ENCODE data around the gene ZYG11B. TPM values are rescaled to one million over a fixed set of nuclear protein-coding genes. Genes with fewer than 3 reads are reported as not detected.

The ZYG11B gene
- total and polyA plus RNA-seq, 12 donors = 9.1 to 84.3 (median 63.6) TPM

DNA sequence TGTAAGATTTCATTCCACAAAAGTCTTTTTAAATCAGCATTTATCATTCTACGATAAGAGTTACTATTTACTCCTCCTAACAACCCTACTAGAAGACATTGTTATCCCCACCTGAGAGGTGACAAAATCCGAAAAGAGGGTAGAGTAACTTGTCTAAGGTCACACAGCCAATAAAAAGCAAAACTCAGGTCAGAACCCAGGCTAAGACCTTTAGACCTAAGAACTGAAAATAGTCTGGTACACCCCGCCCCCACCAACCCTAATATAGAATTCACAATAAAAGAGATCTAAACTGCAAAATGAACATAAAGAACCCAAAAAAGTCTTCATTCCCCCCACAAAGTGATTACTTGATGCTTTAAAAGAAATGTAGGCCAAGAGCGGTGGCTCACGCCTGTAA lies 46.8 kb upstream of the ZYG11B start:
- TF ChIP-seq, protein P1, sequence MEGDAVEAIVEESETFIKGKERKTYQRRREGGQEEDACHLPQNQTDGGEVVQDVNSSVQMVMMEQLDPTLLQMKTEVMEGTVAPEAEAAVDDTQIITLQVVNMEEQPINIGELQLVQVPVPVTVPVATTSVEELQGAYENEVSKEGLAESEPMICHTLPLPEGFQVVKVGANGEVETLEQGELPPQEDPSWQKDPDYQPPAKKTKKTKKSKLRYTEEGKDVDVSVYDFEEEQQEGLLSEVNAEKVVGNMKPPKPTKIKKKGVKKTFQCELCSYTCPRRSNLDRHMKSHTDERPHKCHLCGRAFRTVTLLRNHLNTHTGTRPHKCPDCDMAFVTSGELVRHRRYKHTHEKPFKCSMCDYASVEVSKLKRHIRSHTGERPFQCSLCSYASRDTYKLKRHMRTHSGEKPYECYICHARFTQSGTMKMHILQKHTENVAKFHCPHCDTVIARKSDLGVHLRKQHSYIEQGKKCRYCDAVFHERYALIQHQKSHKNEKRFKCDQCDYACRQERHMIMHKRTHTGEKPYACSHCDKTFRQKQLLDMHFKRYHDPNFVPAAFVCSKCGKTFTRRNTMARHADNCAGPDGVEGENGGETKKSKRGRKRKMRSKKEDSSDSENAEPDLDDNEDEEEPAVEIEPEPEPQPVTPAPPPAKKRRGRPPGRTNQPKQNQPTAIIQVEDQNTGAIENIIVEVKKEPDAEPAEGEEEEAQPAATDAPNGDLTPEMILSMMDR (IDR thresholded peaks at IDR 0.05) = no peak
- no peak for ATAC-seq
- H3K9me3 ChIP-seq = no peaks in the 10 kb centered on the region
- H3K36me3 ChIP-seq = no peaks in the 10 kb centered on the region
- intact Hi-C loops (cut with DNase I) = loop anchor here in 1 of 10 donors (10.0 kb wide), 1 partner anchor 125 kb away; the partner anchor contains the start of gene TUT4
- WGBS, 2 donors = 92 to 93% methylated on average over 5 of the region's 5 CpGs
- H3K4me1 ChIP-seq = peaks cover 0 to 19% (median 10%) of the 10 kb centered on the region in 9 donors
- no peaks in the 10 kb centered on the region for H3K27me3 ChIP-seq
- no peak overlapping the region for H3K4me3 ChIP-seq
- H3K27ac ChIP-seq = no peak overlapping the region
- no peak for DNase-seq

DNA sequence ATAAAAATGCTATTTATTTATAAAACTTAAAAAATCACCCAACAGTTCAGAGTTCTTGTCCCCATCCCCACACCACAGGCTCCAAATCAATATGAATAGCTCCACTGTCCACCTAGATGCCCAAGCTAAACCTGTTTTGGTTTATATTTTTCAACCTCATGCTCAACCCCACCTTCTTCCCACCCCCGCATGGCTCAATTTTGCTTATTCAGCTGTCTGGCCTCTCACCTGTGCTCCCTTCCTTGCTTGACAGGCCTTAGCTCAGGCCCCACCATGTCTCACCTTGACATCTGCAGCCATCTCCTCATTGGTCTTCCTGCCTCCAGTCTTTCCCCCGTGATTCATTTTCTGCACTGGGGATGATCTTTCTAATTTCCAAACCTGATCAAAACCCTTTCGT lies 45.9 kb upstream of the ZYG11B start:
- intact Hi-C loops (cut with DNase I) = loop anchor here in 5 of 10 donors (10.0 kb wide), 5 partner anchors 196 to 556 kb away; partner anchors contain the start of genes CC2D1B (in 1 of the 5), ORC1 (in 1 of the 5) and PRPF38A (in 1 of the 5)
- peaks cover 0 to 19% (median 10%) of the 10 kb centered on the region in 9 donors for H3K4me1 ChIP-seq
- H3K36me3 ChIP-seq = peaks cover 0 to 7% (median 0%) of the 10 kb centered on the region in 9 donors
- no peaks in the 10 kb centered on the region for H3K9me3 ChIP-seq
- DNase-seq (no peak), ATAC-seq (no peak)
- H3K4me3 ChIP-seq = no peak overlapping the region
- WGBS, 2 donors = 90 to 91% methylated on average over 3 of the region's 3 CpGs
- no peak overlapping the region for H3K27ac ChIP-seq
- no peaks in the 10 kb centered on the region for H3K27me3 ChIP-seq
- TF ChIP-seq, protein P1 (IDR thresholded peaks at IDR 0.05) = no peak

DNA sequence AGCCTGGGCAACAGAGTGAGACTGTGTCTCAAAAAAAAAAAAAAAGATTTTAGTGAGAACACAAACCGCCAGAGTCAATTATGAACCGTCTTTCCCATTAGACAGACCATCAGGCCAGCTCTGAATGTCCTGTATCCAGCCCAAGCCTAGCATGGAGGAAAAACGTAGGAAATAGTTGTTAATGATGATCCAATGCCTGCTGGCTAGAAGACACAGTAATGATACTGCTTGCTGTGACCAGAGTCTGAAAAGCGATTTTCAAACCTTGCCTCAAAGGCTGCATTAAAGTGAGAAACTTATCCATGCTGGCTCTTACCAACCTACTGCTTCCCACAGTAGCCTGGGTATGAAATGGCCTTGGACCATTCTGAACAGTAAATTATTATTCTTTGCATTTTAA lies 45.1 kb upstream of the ZYG11B start:
- H3K27ac ChIP-seq = no peak overlapping the region
- H3K36me3 ChIP-seq = peaks cover 0 to 7% (median 0%) of the 10 kb centered on the region in 9 donors
- no peaks in the 10 kb centered on the region for H3K27me3 ChIP-seq
- DNase-seq (no peak), ATAC-seq (no peak)
- no peak overlapping the region for H3K4me3 ChIP-seq
- TF ChIP-seq, protein P1 (IDR thresholded peaks at IDR 0.05) = no peak
- no peaks in the 10 kb centered on the region for H3K9me3 ChIP-seq
- peaks cover 0 to 22% (median 10%) of the 10 kb centered on the region in 9 donors for H3K4me1 ChIP-seq
- 87 to 92% methylated on average over 4 of the region's 4 CpGs for WGBS, 2 donors
- intact Hi-C loops (cut with DNase I) = loop anchor here in 5 of 10 donors (10.0 kb wide), 5 partner anchors 196 to 556 kb away; partner anchors contain the start of genes CC2D1B (in 1 of the 5), ORC1 (in 1 of the 5) and PRPF38A (in 1 of the 5)

DNA sequence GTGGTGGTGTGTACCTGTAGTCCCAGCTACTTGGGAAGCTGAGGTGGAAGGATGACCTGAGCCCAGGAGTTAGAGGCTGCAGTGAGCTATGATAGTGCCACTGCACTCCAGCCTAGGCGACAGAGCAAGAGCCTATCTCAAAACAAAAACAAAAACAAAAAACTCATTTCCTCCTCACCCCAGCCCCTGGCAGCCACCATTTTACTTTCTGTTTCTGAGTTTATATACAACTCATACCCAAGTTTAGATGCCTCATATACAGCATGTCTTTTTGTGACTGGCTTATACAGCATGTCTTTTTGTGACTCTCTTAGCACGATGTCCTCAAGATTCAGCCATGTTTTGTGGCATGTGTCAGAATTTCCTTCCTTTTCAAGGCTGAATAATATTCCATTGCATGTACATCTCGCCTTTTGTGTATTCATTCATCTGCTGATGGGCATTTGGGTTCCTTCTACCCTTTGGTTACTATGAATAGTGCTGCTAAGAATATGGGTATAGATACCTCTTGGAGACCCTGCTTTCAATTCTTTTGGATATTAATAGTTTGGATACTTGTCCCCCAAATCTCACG lies 42.8 kb upstream of the ZYG11B start:
- TF ChIP-seq, protein P1 (IDR thresholded peaks at IDR 0.05) = no peak
- H3K27me3 ChIP-seq = no peaks in the 10 kb centered on the region
- intact Hi-C loops (cut with DNase I) = loop anchor here in 5 of 10 donors (10.0 kb wide), 5 partner anchors 199 to 559 kb away; partner anchors contain the start of genes CC2D1B (in 1 of the 5), ORC1 (in 1 of the 5) and PRPF38A (in 1 of the 5)
- H3K36me3 ChIP-seq = peaks cover 0 to 28% (median 10%) of the 10 kb centered on the region in 9 donors
- H3K9me3 ChIP-seq = peaks cover 0 to 6% (median 0%) of the 10 kb centered on the region in 11 donors
- DNase-seq (no peak), ATAC-seq (no peak)
- peaks cover 0 to 8% (median 0%) of the 10 kb centered on the region in 9 donors for H3K4me1 ChIP-seq
- no peak overlapping the region for H3K27ac ChIP-seq
- 93% methylated on average over 4 of the region's 4 CpGs for WGBS, 2 donors
- no peak overlapping the region for H3K4me3 ChIP-seq

All from heart right ventricle (tissue), 16 donors.